GM12891 (cell line): ENCODE results near the gene CEACAM19.

Source experiments
- PAX5 ChIP-seq: IDR thresholded peaks from 2 replicates; pipeline ENCODE4 v1.6.1; 2011; ENCODE audit warnings: low read length, moderate library complexity, mild to moderate bottlenecking; ENCODE audit not compliant: insufficient read depth, severe bottlenecking
- POLR2A ChIP-seq: IDR thresholded peaks from 2 replicates; pipeline ENCODE4 v1.6.1; 2011; ENCODE audit warnings: low read depth, low read length, control low read depth
- POLR2AphosphoS5 ChIP-seq: IDR thresholded peaks from 2 replicates; pipeline ENCODE4 v1.6.1; 2011; ENCODE audit warnings: low read depth, low read length, control low read depth
- POU2F2 ChIP-seq: IDR thresholded peaks from 2 replicates; pipeline ENCODE4 v1.6.1; 2011; ENCODE audit warnings: low read depth, mild to moderate bottlenecking, control low read depth, low read length, moderate library complexity
- SPI1 ChIP-seq: IDR thresholded peaks from 2 replicates; pipeline ENCODE4 v1.6.1; 2011; ENCODE audit warnings: low read depth, low read length, control low read depth
- TAF1 ChIP-seq: IDR thresholded peaks from 2 replicates; pipeline ENCODE4 v1.6.1; 2011; ENCODE audit warnings: low read depth, low read length, control low read depth

DNA sequence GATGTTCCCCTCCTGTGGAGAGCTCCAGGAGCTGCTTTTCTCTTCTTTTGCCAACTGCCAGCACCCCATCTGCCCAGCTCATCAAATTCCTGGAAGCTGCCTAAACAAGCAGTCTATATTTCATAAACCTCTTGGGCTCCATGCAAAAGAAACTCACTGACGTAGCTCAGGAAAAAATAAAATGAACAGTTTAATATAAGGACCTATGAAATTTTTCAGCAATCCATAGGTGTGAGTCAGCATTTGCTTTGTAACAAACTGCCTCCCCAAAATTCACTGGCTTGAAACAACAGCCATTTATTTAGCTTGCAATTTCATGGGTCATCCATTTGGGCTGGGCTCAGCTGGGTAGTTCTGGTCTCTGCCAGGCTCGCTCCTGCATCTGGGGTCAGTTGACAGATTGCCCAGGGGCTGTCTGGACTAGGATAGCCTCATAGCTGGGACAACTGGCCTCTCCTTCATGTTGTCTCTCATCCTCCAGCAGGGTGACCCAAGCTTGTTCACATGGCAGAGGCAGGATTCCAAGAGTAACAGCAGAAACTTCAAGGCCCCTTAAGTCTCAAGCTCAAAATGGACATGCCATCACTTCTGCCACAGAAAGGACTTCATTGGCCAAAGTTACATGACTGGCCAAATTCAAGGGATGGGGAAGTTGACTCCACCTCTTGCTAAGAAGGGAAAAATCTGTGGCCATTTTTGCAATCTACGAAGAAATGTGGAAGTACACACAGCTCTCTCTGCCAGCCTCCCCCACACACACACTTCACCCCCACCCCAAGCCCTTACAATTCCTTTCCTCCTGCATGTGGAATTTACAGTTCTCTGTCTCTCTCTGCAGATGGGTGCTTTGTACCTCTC, 35.5 kb upstream of the CEACAM19 start:
- TF ChIP-seq POLR2A (no peak), POLR2AphosphoS5 (no peak), SPI1 (no peak), TAF1 (no peak), POU2F2 (no peak), PAX5 (no peak)
